ENCODE data around the gene SMARCC1. TPM values are rescaled to one million over a fixed set of nuclear protein-coding genes. Genes with fewer than 3 reads are reported as not detected.
A peak's percentile ranks its signal among the peaks of the same experiment; 100 is the strongest.

Gene SMARCC1
- total RNA-seq, 1 experiment from 2014 or later, result 249 TPM

GRCh38 chr3:47802734-47803479 is 21.2 kb upstream of the SMARCC1 start, which contains the start of gene DHX30 (continued):
- TF ChIP-seq CREM (CRISPR knock-in tag; IDR thresholded peaks at IDR 0.05) (peak; percentile 50; the same call in 1 of the 2 replicates), HMGXB4 (CRISPR knock-in tag; IDR thresholded peaks at IDR 0.05) (peak; percentile 55; the same call in 1 of the 2 replicates), FOXK1 (CRISPR knock-in tag; IDR thresholded peaks at IDR 0.05) (peak; percentile 63), ATF1 (CRISPR knock-in tag; IDR thresholded peaks at IDR 0.05) (peak; percentile 34; the same call in 1 of the 2 replicates), FOXP1 (CRISPR knock-in tag; IDR thresholded peaks at IDR 0.05; ENCODE audit: borderline replicate concordance) (peak; percentile 45; the same call in 1 of the 2 replicates), OVOL2 (CRISPR knock-in tag; IDR thresholded peaks at IDR 0.05; ENCODE audit: borderline replicate concordance) (no peak), ZNF512 (CRISPR knock-in tag; IDR thresholded peaks at IDR 0.05; ENCODE audit: borderline replicate concordance) (no peak), ZNF416 (CRISPR knock-in tag; IDR thresholded peaks at IDR 0.05) (no peak), MLX (CRISPR knock-in tag; IDR thresholded peaks at IDR 0.05) (peak; percentile 71; the same call in 1 of the 2 replicates), USF1 (CRISPR knock-in tag; IDR thresholded peaks at IDR 0.05) (peak; percentile 77), ZBTB43 (CRISPR knock-in tag; IDR thresholded peaks at IDR 0.05) (peak; percentile 83; the same call in 1 of the 2 replicates), ESRRA (CRISPR knock-in tag; IDR thresholded peaks at IDR 0.05; ENCODE audit: borderline replicate concordance) (no peak), ZNF423 (CRISPR knock-in tag; IDR thresholded peaks at IDR 0.05) (peak; percentile 80), PRDM15 (CRISPR knock-in tag; IDR thresholded peaks at IDR 0.05) (no peak), GABPB1 (CRISPR knock-in tag; IDR thresholded peaks at IDR 0.05) (peak; percentile 40; the same call in 1 of the 2 replicates), ZNF532 (CRISPR knock-in tag; IDR thresholded peaks at IDR 0.05; ENCODE audit: borderline replicate concordance) (no peak)
